ENCODE measurements around the gene VCPKMT. TPM values are rescaled to one million over a fixed set of nuclear protein-coding genes. Genes with fewer than 3 reads are reported as not detected.

The VCPKMT gene
- total and polyA plus RNA-seq, 9 donors, result 5.1 to 7.8 (median 6.3) TPM

- Histone ChIP-seq H3K27ac (peak overlapping the region in 1 of 2 donors; percentile 78), H3K9me3 (no peaks in the 10 kb centered on the region), H3K4me1 (ENCODE audit: insufficient read depth) (no peaks in the 10 kb centered on the region), H3K4me3 (peak overlapping the region; percentile 84), H3K27me3 (no peaks in the 10 kb centered on the region), H3K36me3 (no peaks in the 10 kb centered on the region)
- TF ChIP-seq EP300 (IDR thresholded peaks at IDR 0.05), result no peak
- no peak for TF ChIP-seq POLR2A (IDR thresholded peaks at IDR 0.05)
- intact Hi-C loops (cut with DNase I), result no loop called here
- DNase-seq, result no peak
- 13 to 18% (median 16%) methylated on average over 2 of the region's 2 CpGs for WGBS, 3 donors
These were observed 594 bp upstream of the VCPKMT start for GRCh38 chr14:50116966-50117365.

GRCh38 chr14:50113381-50114035, 2.9 kb downstream of the VCPKMT start:
- intact Hi-C loops (cut with DNase I), result no loop called here
- Histone ChIP-seq H3K4me3 (no peak overlapping the region), H3K36me3 (no peaks in the 10 kb centered on the region), H3K9me3 (no peaks in the 10 kb centered on the region), H3K27me3 (no peaks in the 10 kb centered on the region), H3K27ac (no peak overlapping the region), H3K4me1 (ENCODE audit: insufficient read depth) (no peaks in the 10 kb centered on the region)
- WGBS, 3 donors, result 62 to 74% (median 69%) methylated on average over 4 of the region's 4 CpGs
- TF ChIP-seq POLR2A (IDR thresholded peaks at IDR 0.05) (no peak), EP300 (IDR thresholded peaks at IDR 0.05) (no peak)
- TF ChIP-seq, protein P1, sequence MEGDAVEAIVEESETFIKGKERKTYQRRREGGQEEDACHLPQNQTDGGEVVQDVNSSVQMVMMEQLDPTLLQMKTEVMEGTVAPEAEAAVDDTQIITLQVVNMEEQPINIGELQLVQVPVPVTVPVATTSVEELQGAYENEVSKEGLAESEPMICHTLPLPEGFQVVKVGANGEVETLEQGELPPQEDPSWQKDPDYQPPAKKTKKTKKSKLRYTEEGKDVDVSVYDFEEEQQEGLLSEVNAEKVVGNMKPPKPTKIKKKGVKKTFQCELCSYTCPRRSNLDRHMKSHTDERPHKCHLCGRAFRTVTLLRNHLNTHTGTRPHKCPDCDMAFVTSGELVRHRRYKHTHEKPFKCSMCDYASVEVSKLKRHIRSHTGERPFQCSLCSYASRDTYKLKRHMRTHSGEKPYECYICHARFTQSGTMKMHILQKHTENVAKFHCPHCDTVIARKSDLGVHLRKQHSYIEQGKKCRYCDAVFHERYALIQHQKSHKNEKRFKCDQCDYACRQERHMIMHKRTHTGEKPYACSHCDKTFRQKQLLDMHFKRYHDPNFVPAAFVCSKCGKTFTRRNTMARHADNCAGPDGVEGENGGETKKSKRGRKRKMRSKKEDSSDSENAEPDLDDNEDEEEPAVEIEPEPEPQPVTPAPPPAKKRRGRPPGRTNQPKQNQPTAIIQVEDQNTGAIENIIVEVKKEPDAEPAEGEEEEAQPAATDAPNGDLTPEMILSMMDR (IDR thresholded peaks at IDR 0.05), result no peak
- no peak for DNase-seq

DNA sequence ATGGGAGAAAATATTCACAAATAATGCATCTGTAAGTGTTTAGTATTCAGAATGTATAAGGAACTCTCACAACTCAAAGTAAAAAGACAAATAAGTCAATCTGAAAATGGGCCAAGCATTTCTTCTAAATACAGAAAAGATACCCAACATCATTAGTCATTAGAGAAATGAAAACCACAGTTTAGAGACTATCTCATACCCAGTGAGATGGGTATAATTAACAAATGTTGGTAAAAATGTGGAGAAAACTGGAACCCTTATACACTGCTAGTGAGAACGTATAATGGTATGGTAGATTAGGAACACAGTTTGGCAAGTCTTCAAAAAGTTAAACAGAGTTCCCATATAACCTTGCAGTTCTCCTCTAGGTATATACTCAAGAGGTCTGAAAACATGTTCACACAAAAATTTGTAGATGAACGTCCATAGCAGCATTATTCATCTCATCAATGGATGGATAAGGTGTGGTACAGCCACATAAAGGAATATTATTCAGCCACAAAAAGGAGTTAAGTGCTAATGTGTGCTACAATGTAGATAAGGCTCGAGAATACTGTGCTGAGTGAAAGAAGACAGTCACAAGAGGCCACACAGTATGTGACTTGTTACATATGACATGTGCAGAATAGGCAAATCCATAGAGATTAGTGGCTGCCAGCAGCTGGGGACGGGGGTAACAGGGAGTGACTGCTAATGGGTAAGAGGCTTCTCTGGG, 5.9 kb downstream of the VCPKMT start:
- TF ChIP-seq POLR2A (IDR thresholded peaks at IDR 0.05) (no peak), EP300 (IDR thresholded peaks at IDR 0.05) (no peak)
- TF ChIP-seq, protein P1 (IDR thresholded peaks at IDR 0.05), result no peak
- Histone ChIP-seq H3K27me3 (no peaks in the 10 kb centered on the region), H3K9me3 (no peaks in the 10 kb centered on the region), H3K36me3 (no peaks in the 10 kb centered on the region), H3K27ac (no peak overlapping the region), H3K4me1 (ENCODE audit: insufficient read depth) (no peaks in the 10 kb centered on the region), H3K4me3 (no peak overlapping the region)
- intact Hi-C loops (cut with DNase I), result no loop called here
- no peak for DNase-seq
- WGBS, 3 donors, result 86 to 92% (median 88%) methylated on average over 4 of the region's 4 CpGs

- 67 to 73% (median 68%) methylated on average over 6 of the region's 6 CpGs for WGBS, 3 donors
These were observed 7.0 kb downstream of the VCPKMT start for GRCh38 chr14:50109342-50109741.

More at GRCh38 chr14:50109342-50109741, 7.0 kb downstream of the VCPKMT start:
- Histone ChIP-seq H3K36me3 (no peaks in the 10 kb centered on the region), H3K4me3 (no peak overlapping the region), H3K27me3 (no peaks in the 10 kb centered on the region), H3K9me3 (no peaks in the 10 kb centered on the region), H3K4me1 (ENCODE audit: insufficient read depth) (no peaks in the 10 kb centered on the region), H3K27ac (no peak overlapping the region)
- intact Hi-C loops (cut with DNase I), result loop anchor here in 3 of 4 donors (10.0 kb wide), 2 partner anchors 225 to 245 kb away; no protein-coding TSS in a partner anchor
- no peak for DNase-seq
- TF ChIP-seq POLR2A (IDR thresholded peaks at IDR 0.05), result no peak
- TF ChIP-seq EP300 (IDR thresholded peaks at IDR 0.05), result no peak
- TF ChIP-seq, protein P1 (IDR thresholded peaks at IDR 0.05), result no peak
